ENCODE data around the gene LPGAT1. TPM values are rescaled to one million over a fixed set of nuclear protein-coding genes. Genes with fewer than 3 reads are reported as not detected.

The LPGAT1 gene
- total RNA-seq = 43.2 and 45.6 TPM in 2 replicates

GRCh38 chr1:211830328-211831142 is at the start of gene LPGAT1:
LPGAT1 (minus strand) TSS chr1:211830763; CDS start chr1:211829296, 1,467 bp downstream.

Other genes with a start within 250 kb of the LPGAT1 start
- 3.3 and 4.5 TPM in 2 replicates for gene NEK2, start 155.1 kb downstream of the LPGAT1 start, total RNA-seq
- 12.7 and 19.4 TPM in 2 replicates for gene INTS7, start 204.8 kb upstream of the LPGAT1 start, total RNA-seq
- 6.2 and 9.8 TPM in 2 replicates for gene DTL, start 205.0 kb upstream of the LPGAT1 start, total RNA-seq

Measured in dermis lymphatic vessel endothelial cell (primary cell).